ENCODE data around the gene FAM53B.

GRCh38 chr10:124612611-124613498 lies 131.3 kb downstream of the FAM53B start:
- no peak for TF ChIP-seq POLR2AphosphoS5 (IDR thresholded peaks at IDR 0.05; ENCODE audit: low read depth, low read length)
- no peak for TF ChIP-seq TAF1 (IDR thresholded peaks at IDR 0.05; ENCODE audit: low read depth, low read length)
- TF ChIP-seq POLR2A (IDR thresholded peaks at IDR 0.05; ENCODE audit: low read depth, low read length): no peak
- TF ChIP-seq SPI1 (IDR thresholded peaks at IDR 0.05; ENCODE audit: low read depth, low read length): no peak
- TF ChIP-seq POU2F2 (IDR thresholded peaks at IDR 0.05; ENCODE audit: low read depth, low read length): no peak

Data from GM12891 (cell line).